ENCODE results near the gene BCL11A. TPM values are rescaled to one million over a fixed set of nuclear protein-coding genes. Genes with fewer than 3 reads are reported as not detected.

Gene BCL11A
- total RNA-seq, 1 experiment from 2014 or later, result 1.3 TPM

GRCh38 chr2:60527762-60528161, 25.7 kb downstream of the BCL11A start:
- ChIA-PET CTCF (no interaction called here), POLR2A (ENCODE audit: low non-redundant PET) (no interaction called here)
- H3K9me3 ChIP-seq (ENCODE audit: low read depth, low read length, poor library complexity, severe bottlenecking), result no peaks in the 10 kb centered on the region

DNA sequence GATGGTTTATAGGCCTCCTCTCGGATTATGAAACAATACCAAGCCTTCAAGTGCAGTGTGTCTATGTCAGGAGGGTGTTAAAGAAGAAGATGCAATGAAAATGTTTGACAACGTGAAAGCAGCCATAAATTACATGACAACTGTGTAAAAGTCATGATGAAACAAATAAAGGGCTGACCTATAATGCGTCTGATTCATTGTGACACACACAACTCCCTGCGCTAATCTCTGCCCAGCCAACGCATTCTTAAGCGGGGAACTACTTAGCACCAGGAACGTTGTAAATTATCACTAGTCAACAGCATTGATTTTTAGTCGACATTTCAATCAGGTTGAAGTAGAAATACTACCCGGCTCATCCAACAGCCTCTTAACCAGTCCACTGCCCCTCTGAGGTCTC, 26.8 kb downstream of the BCL11A start:
- intact Hi-C loops (cut with micrococcal nuclease; ENCODE audit: unreplicated experiment), result no loop called here
- no peak overlapping the region for H3K4me3 ChIP-seq (ENCODE audit: low read depth, low read length, poor library complexity, severe bottlenecking)
- BruUV-seq (replicated peaks), result no TSS peak
- CTCF ChIA-PET, result no interaction called here
- no peaks in the 10 kb centered on the region for H3K4me1 ChIP-seq (ENCODE audit: insufficient read depth, low read length, poor library complexity, severe bottlenecking)
- no peak for DNase-seq (ENCODE audit: low spot score)
- no peak overlapping the region for H3K27ac ChIP-seq (ENCODE audit: low read depth, low read length, poor library complexity, severe bottlenecking)
- POLR2A ChIA-PET (ENCODE audit: low non-redundant PET), result no interaction called here
- H3K36me3 ChIP-seq (ENCODE audit: insufficient read depth, low read length, poor library complexity, severe bottlenecking), result no peaks in the 10 kb centered on the region
- no peaks in the 10 kb centered on the region for H3K9me3 ChIP-seq (ENCODE audit: low read depth, low read length, poor library complexity, severe bottlenecking)
- TF ChIP-seq EZH2 (IDR thresholded peaks at IDR 0.05; ENCODE audit: borderline replicate concordance, low read depth, low read length, poor library complexity, severe bottlenecking), result no peak
- H3K27me3 ChIP-seq (replicated peaks; ENCODE audit: insufficient read depth, low read depth, low read length, poor library complexity), result peaks cover 88% of the 10 kb centered on the region

More at GRCh38 chr2:60527762-60528161, 25.7 kb downstream of the BCL11A start:
- Histone ChIP-seq H3K36me3 (ENCODE audit: insufficient read depth, low read length, poor library complexity, severe bottlenecking) (no peaks in the 10 kb centered on the region), H3K27me3 (replicated peaks; ENCODE audit: insufficient read depth, low read depth, low read length, poor library complexity) (peaks cover 92% of the 10 kb centered on the region), H3K4me1 (ENCODE audit: insufficient read depth, low read length, poor library complexity, severe bottlenecking) (no peaks in the 10 kb centered on the region), H3K4me3 (ENCODE audit: low read depth, low read length, poor library complexity, severe bottlenecking) (no peak overlapping the region), H3K27ac (ENCODE audit: low read depth, low read length, poor library complexity, severe bottlenecking) (no peak overlapping the region)
- intact Hi-C loops (cut with micrococcal nuclease; ENCODE audit: unreplicated experiment), result no loop called here
- no peak for DNase-seq (ENCODE audit: low spot score)
- no TSS peak for BruUV-seq (replicated peaks)
- TF ChIP-seq CTCF (conservative IDR thresholded peaks at IDR 0.05; ENCODE audit: low read depth, low read length), result no peak
- no peak for TF ChIP-seq EZH2 (IDR thresholded peaks at IDR 0.05; ENCODE audit: borderline replicate concordance, low read depth, low read length, poor library complexity, severe bottlenecking)

DNA sequence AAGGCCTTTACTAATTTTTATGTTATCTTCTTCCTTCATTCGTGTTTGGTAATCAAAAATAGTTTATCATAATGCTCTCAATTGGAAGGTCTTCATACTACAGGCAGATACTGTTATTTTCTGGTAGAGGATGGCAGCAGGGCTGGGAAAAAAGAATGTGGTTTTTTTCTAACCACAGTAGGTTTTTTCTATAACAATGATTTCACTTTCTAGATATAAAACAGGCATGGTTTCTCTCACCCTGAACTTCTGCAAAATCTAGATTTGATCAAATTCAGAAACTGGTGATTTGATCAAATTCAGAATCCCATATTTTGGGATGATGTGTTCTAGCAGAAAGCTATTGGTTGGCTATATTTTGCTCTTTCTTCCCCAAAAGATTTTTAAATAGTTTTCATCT, 27.6 kb downstream of the BCL11A start:
- DNase-seq (ENCODE audit: low spot score), result no peak
- H3K4me1 ChIP-seq (ENCODE audit: insufficient read depth, low read length, poor library complexity, severe bottlenecking), result no peaks in the 10 kb centered on the region
- BruUV-seq (replicated peaks), result no TSS peak
- H3K27ac ChIP-seq (ENCODE audit: low read depth, low read length, poor library complexity, severe bottlenecking), result no peak overlapping the region
- H3K27me3 ChIP-seq (replicated peaks; ENCODE audit: insufficient read depth, low read depth, low read length, poor library complexity), result peaks cover 81% of the 10 kb centered on the region
- no peaks in the 10 kb centered on the region for H3K36me3 ChIP-seq (ENCODE audit: insufficient read depth, low read length, poor library complexity, severe bottlenecking)
- TF ChIP-seq EZH2 (IDR thresholded peaks at IDR 0.05; ENCODE audit: borderline replicate concordance, low read depth, low read length, poor library complexity, severe bottlenecking), result no peak
- TF ChIP-seq CTCF (conservative IDR thresholded peaks at IDR 0.05; ENCODE audit: low read depth, low read length), result no peak
- ChIA-PET CTCF (no interaction called here), POLR2A (ENCODE audit: low non-redundant PET) (no interaction called here)
- intact Hi-C loops (cut with micrococcal nuclease; ENCODE audit: unreplicated experiment), result no loop called here
- H3K4me3 ChIP-seq (ENCODE audit: low read depth, low read length, poor library complexity, severe bottlenecking), result no peak overlapping the region
- no peaks in the 10 kb centered on the region for H3K9me3 ChIP-seq (ENCODE audit: low read depth, low read length, poor library complexity, severe bottlenecking)

- H3K27me3 ChIP-seq (replicated peaks; ENCODE audit: insufficient read depth, low read depth, low read length, poor library complexity), result peaks cover 70% of the 10 kb centered on the region
- DNase-seq (ENCODE audit: low spot score), result no peak
- H3K36me3 ChIP-seq (ENCODE audit: insufficient read depth, low read length, poor library complexity, severe bottlenecking), result no peaks in the 10 kb centered on the region
- H3K27ac ChIP-seq (ENCODE audit: low read depth, low read length, poor library complexity, severe bottlenecking), result no peak overlapping the region
- H3K4me3 ChIP-seq (ENCODE audit: low read depth, low read length, poor library complexity, severe bottlenecking), result no peak overlapping the region
- intact Hi-C loops (cut with micrococcal nuclease; ENCODE audit: unreplicated experiment), result no loop called here
- TF ChIP-seq CTCF (conservative IDR thresholded peaks at IDR 0.05; ENCODE audit: low read depth, low read length), result no peak
- TF ChIP-seq EZH2 (IDR thresholded peaks at IDR 0.05; ENCODE audit: borderline replicate concordance, low read depth, low read length, poor library complexity, severe bottlenecking), result no peak
- no peaks in the 10 kb centered on the region for H3K4me1 ChIP-seq (ENCODE audit: insufficient read depth, low read length, poor library complexity, severe bottlenecking)
- no peaks in the 10 kb centered on the region for H3K9me3 ChIP-seq (ENCODE audit: low read depth, low read length, poor library complexity, severe bottlenecking)
- ChIA-PET CTCF (no interaction called here), POLR2A (ENCODE audit: low non-redundant PET) (no interaction called here)
- BruUV-seq (replicated peaks), result no TSS peak
Observed at GRCh38 chr2:60524874-60525273, 28.6 kb downstream of the BCL11A start.

Data from A673 (cell line).